KMS-11 (cell line): Measurements from ENCODE around the gene CPVL.
"Not testable (repeated sequence)": the region's sequence is repeated elsewhere in the genome, so short reads cannot be mapped to it uniquely, and the experiment has no call there.

Experiments
- H2AFZ ChIP-seq: fragments of 200-600 bp; sonication (generic); 2 replicates; pipeline ENCODE4 v1.6.1; 2016; ENCODE audit warnings: antibody characterized with exemption, mixed run types, low read depth
- H3K27ac ChIP-seq: fragments of 200-600 bp; sonication (generic); 2 replicates; pipeline ENCODE4 v1.6.1; 2016; ENCODE audit warnings: mild to moderate bottlenecking, mixed run types
- H3K27me3 ChIP-seq: fragments of 200-600 bp; sonication (generic); 2 replicates; pipeline ENCODE4 v1.6.1; 2017; ENCODE audit warnings: mild to moderate bottlenecking, low read depth, mixed run types, moderate library complexity; ENCODE audit not compliant: insufficient read depth
- H3K36me3 ChIP-seq: fragments of 200-600 bp; sonication (generic); 2 replicates; pipeline ENCODE4 v1.6.1; 2017; ENCODE audit warnings: mild to moderate bottlenecking, mixed run types; ENCODE audit not compliant: insufficient read depth
- H3K4me1 ChIP-seq: fragments of 200-600 bp; sonication (generic); 2 replicates; pipeline ENCODE4 v1.6.1; 2016; ENCODE audit warnings: mild to moderate bottlenecking, low read depth, mixed run types; ENCODE audit not compliant: poor library complexity, severe bottlenecking
- H3K4me2 ChIP-seq: fragments of 200-600 bp; sonication (generic); 2 replicates; pipeline ENCODE4 v1.7.0; 2016; ENCODE audit warnings: mild to moderate bottlenecking, mixed run types
- H3K4me3 ChIP-seq: fragments of 200-600 bp; sonication (generic); IDR thresholded peaks from 2 replicates; pipeline ENCODE4 v1.6.1; 2017; ENCODE audit warnings: low read depth, low read length, mixed read lengths; ENCODE audit not compliant: insufficient read depth
- H3K79me2 ChIP-seq: fragments of 200-600 bp; sonication (generic); 2 replicates; pipeline ENCODE4 v1.6.1; 2016; ENCODE audit warnings: low read depth, mixed run types; ENCODE audit not compliant: insufficient read depth
- H3K9ac ChIP-seq: fragments of 200-600 bp; sonication (generic); 2 replicates; pipeline ENCODE4 v1.6.1; 2016; ENCODE audit warnings: mild to moderate bottlenecking, mixed run types
- H4K20me1 ChIP-seq: fragments of 200-600 bp; sonication (generic); 2 replicates; pipeline ENCODE4 v1.6.1; 2016; ENCODE audit warnings: mild to moderate bottlenecking, mixed run types; ENCODE audit not compliant: insufficient read depth
- CTCF ChIP-seq: fragments of 200-600 bp; sonication (generic); conservative IDR thresholded peaks from 2 replicates; pipeline ENCODE4 v1.6.1; 2017; ENCODE audit warnings: low read depth, mild to moderate bottlenecking, antibody characterized with exemption, low read length, moderate library complexity, mixed read lengths

The CPVL gene

GRCh38 chr7:29115130-29115687 is 31.1 kb downstream of the CPVL start:
- no peak overlapping the region for H3K27ac ChIP-seq
- no peaks in the 10 kb centered on the region for H3K27me3 ChIP-seq
- H3K79me2 ChIP-seq, result no peaks in the 10 kb centered on the region
- no peaks in the 10 kb centered on the region for H4K20me1 ChIP-seq
- no peak overlapping the region for H3K4me2 ChIP-seq
- no peak overlapping the region for H3K9ac ChIP-seq
- no peaks in the 10 kb centered on the region for H3K36me3 ChIP-seq
- TF ChIP-seq CTCF, result no peak
- no peak overlapping the region for H2AFZ ChIP-seq
- no peaks in the 10 kb centered on the region for H3K4me1 ChIP-seq
- no peak overlapping the region for H3K4me3 ChIP-seq

GRCh38 chr7:29114266-29114665 is 32.1 kb downstream of the CPVL start:
- not testable (repeated sequence) for H3K4me3 ChIP-seq, H3K4me1 ChIP-seq, H4K20me1 ChIP-seq, H3K79me2 ChIP-seq, H3K27ac ChIP-seq, H3K27me3 ChIP-seq, H3K9ac ChIP-seq, H3K36me3 ChIP-seq, H2AFZ ChIP-seq, H3K4me2 ChIP-seq

GRCh38 chr7:29113384-29114102 is 32.8 kb downstream of the CPVL start:
- Histone ChIP-seq H3K79me2 (no peaks in the 10 kb centered on the region), H3K27ac (no peak overlapping the region), H3K9ac (no peak overlapping the region), H3K27me3 (no peaks in the 10 kb centered on the region), H3K4me2 (no peak overlapping the region), H3K36me3 (no peaks in the 10 kb centered on the region), H3K4me3 (no peak overlapping the region), H2AFZ (no peak overlapping the region), H4K20me1 (no peaks in the 10 kb centered on the region), H3K4me1 (no peaks in the 10 kb centered on the region)
- no peak for TF ChIP-seq CTCF

- Histone ChIP-seq H2AFZ (no peak overlapping the region), H3K4me1 (no peaks in the 10 kb centered on the region), H3K4me2 (no peak overlapping the region), H3K36me3 (no peaks in the 10 kb centered on the region), H4K20me1 (no peaks in the 10 kb centered on the region), H3K9ac (no peak overlapping the region), H3K79me2 (no peaks in the 10 kb centered on the region), H3K4me3 (no peak overlapping the region), H3K27ac (no peak overlapping the region), H3K27me3 (no peaks in the 10 kb centered on the region)
- TF ChIP-seq CTCF, result no peak
These were observed 33.6 kb downstream of the CPVL start for GRCh38 chr7:29112721-29113120.

GRCh38 chr7:29109899-29110298 is 36.4 kb downstream of the CPVL start:
- H3K4me2 ChIP-seq, result no peak overlapping the region
- H3K79me2 ChIP-seq, result no peaks in the 10 kb centered on the region
- H3K4me1 ChIP-seq, result no peaks in the 10 kb centered on the region
- no peak for TF ChIP-seq CTCF
- H3K27ac ChIP-seq, result no peak overlapping the region
- no peaks in the 10 kb centered on the region for H3K27me3 ChIP-seq
- H3K4me3 ChIP-seq, result no peak overlapping the region
- H2AFZ ChIP-seq, result no peak overlapping the region
- no peak overlapping the region for H3K9ac ChIP-seq
- no peaks in the 10 kb centered on the region for H4K20me1 ChIP-seq
- H3K36me3 ChIP-seq, result no peaks in the 10 kb centered on the region
